NCI-H2196 treated with DMSO at 0.1 percent for 48 hours (cell line): ENCODE data around the gene CCAR1.
"Not testable (repeated sequence)": the region's sequence is repeated elsewhere in the genome, so short reads cannot be mapped to it uniquely, and the experiment has no call there.

ENCODE experiments used
- DNase-seq: peaks from one replicate; lab custom pipeline; 2025; ENCODE audit not compliant: unreplicated experiment; lab: John Stamatoyannopoulos, UW

CCAR1 gene

GRCh38 chr10:68720793-68721672, at the start of gene CCAR1:
CCAR1 (plus strand) TSS chr10:68721239; CDS start chr10:68722505, 1,266 bp downstream.
- DNase-seq: peak; percentile 83

- DNase-seq: no peak
Observed at GRCh38 chr10:68684413-68684812, 36.6 kb upstream of the CCAR1 start.

GRCh38 chr10:68696018-68696417, 25.0 kb upstream of the CCAR1 start:
- DNase-seq: no peak

GRCh38 chr10:68697106-68697505, 23.9 kb upstream of the CCAR1 start:
- DNase-seq: no peak

- no peak for DNase-seq
Observed at GRCh38 chr10:68700197-68700596, 20.8 kb upstream of the CCAR1 start.

GRCh38 chr10:68705548-68705947, 15.5 kb upstream of the CCAR1 start:
- DNase-seq: no peak

- not testable (repeated sequence) for DNase-seq
Observed at GRCh38 chr10:68708987-68709386, 12.1 kb upstream of the CCAR1 start.

- not testable (repeated sequence) for DNase-seq
Observed at GRCh38 chr10:68713065-68713464, 8.0 kb upstream of the CCAR1 start.

GRCh38 chr10:68717435-68717834, 3.6 kb upstream of the CCAR1 start:
- DNase-seq: no peak

GRCh38 chr10:68721673-68722335, 765 bp downstream of the CCAR1 start:
- DNase-seq: no peak

- no peak for DNase-seq
Observed at GRCh38 chr10:68725016-68725415, 4.0 kb downstream of the CCAR1 start.

- DNase-seq: no peak
Observed at GRCh38 chr10:68727146-68727545, 6.1 kb downstream of the CCAR1 start.

GRCh38 chr10:68732651-68733050, 11.6 kb downstream of the CCAR1 start:
- DNase-seq: no peak

- no peak for DNase-seq
Observed at GRCh38 chr10:68734349-68734748, 13.3 kb downstream of the CCAR1 start.

GRCh38 chr10:68735119-68735518, 14.1 kb downstream of the CCAR1 start:
- no peak for DNase-seq

GRCh38 chr10:68735739-68736138, 14.7 kb downstream of the CCAR1 start:
- DNase-seq: not testable (repeated sequence)

- DNase-seq: not testable (repeated sequence)
Observed at GRCh38 chr10:68740676-68741075, 19.6 kb downstream of the CCAR1 start.

GRCh38 chr10:68742397-68742796, 21.4 kb downstream of the CCAR1 start:
- no peak for DNase-seq

GRCh38 chr10:68752711-68753350, 31.8 kb downstream of the CCAR1 start:
- no peak for DNase-seq

GRCh38 chr10:68756246-68756645, 35.2 kb downstream of the CCAR1 start:
- DNase-seq: no peak

GRCh38 chr10:68756766-68757165, 35.7 kb downstream of the CCAR1 start:
- no peak for DNase-seq
